A549 treated with DMSO at 1 μM for 4 hours (cell line): ENCODE measurements around the gene MTFP1. TPM values are rescaled to one million over a fixed set of nuclear protein-coding genes. Genes with fewer than 3 reads are reported as not detected.

ENCODE experiments used
- total RNA-seq: library from RNA; stranded (reverse); fragments of 200-300 nt; extraction: Qiagen RNA extraction; gene quantifications from 5 replicates; pipeline ENCODE4 v1.2.3, GENCODE V29; 2022; ENCODE audit warnings: low read depth

Gene MTFP1
- 64.2 to 71.0 TPM (median 67.7 TPM) in 5 replicates for total RNA-seq

GRCh38 chr22:30425616-30426387 is at the start of gene MTFP1:
Gene MTFP1, plus strand, starts transcription at chr22:30425768. Its CDS starts 112 bp downstream, at chr22:30425880.

GRCh38 chr22:30386960-30387827 is 38.4 kb upstream of the MTFP1 start, which contains the start of gene RNF215:
Gene RNF215, minus strand, starts transcription at chr22:30387411. Its CDS starts 98 bp downstream, at chr22:30387313.

GRCh38 chr22:30396871-30397655 is 28.5 kb upstream of the MTFP1 start, which contains the start of gene SEC14L2:
Gene SEC14L2, plus strand, starts transcription at chr22:30397018. Its CDS starts 99 bp downstream, at chr22:30397117.

GRCh38 chr22:30471616-30472318 is 46.2 kb downstream of the MTFP1 start, which contains the start of gene SEC14L3:
Gene SEC14L3, minus strand, starts transcription at chr22:30472017. Its CDS starts 59 bp downstream, at chr22:30471958.

Other genes with a start within 250 kb of the MTFP1 start
- 31.4 to 46.6 TPM (median 42.4 TPM) in 5 replicates for gene LIF, start 179.0 kb upstream of the MTFP1 start, total RNA-seq
- gene OSM, start 158.9 kb upstream of the MTFP1 start, total RNA-seq: 0.08 TPM in 1 of 5 replicates, not detected in the others
- 4.1 to 8.6 TPM (median 7.3 TPM) in 5 replicates for gene CASTOR1, start 136.3 kb upstream of the MTFP1 start, total RNA-seq
- 9.7 to 12.7 TPM (median 12.2 TPM) in 5 replicates for gene TBC1D10A, start 98.8 kb upstream of the MTFP1 start, total RNA-seq
- gene SF3A1, start 68.9 kb upstream of the MTFP1 start, total RNA-seq: 45.2 to 72.3 TPM (median 62.8 TPM) in 5 replicates
- 2.9 to 3.2 TPM (median 2.9 TPM) in 5 replicates for gene CCDC157, start 68.8 kb upstream of the MTFP1 start, total RNA-seq
- 14.3 to 19.7 TPM (median 18.2 TPM) in 5 replicates for gene RNF215, start 38.4 kb upstream of the MTFP1 start, total RNA-seq
- 23.3 to 34.1 TPM (median 27.1 TPM) in 5 replicates for gene SEC14L2, start 28.8 kb upstream of the MTFP1 start, total RNA-seq
- not detected in 5 replicates for gene SEC14L3, start 46.2 kb downstream of the MTFP1 start, total RNA-seq
- gene SEC14L4, start 79.9 kb downstream of the MTFP1 start, total RNA-seq: 4.8 to 6.2 TPM (median 5.5 TPM) in 5 replicates
- gene SEC14L6, start 121.0 kb downstream of the MTFP1 start, total RNA-seq: not detected in 5 replicates
- 6.6 to 9.7 TPM (median 8.0 TPM) in 5 replicates for gene GAL3ST1, start 148.9 kb downstream of the MTFP1 start, total RNA-seq
- gene PES1, start 166.1 kb downstream of the MTFP1 start, total RNA-seq: 107 to 133 TPM (median 113 TPM) in 5 replicates
- gene TCN2, start 181.4 kb downstream of the MTFP1 start, total RNA-seq: 4.0 to 5.2 TPM (median 4.9 TPM) in 5 replicates
- 5.4 to 7.3 TPM (median 6.5 TPM) in 5 replicates for gene SLC35E4, start 210.0 kb downstream of the MTFP1 start, total RNA-seq
- gene DUSP18, start 242.1 kb downstream of the MTFP1 start, total RNA-seq: 3.8 to 5.9 TPM (median 5.1 TPM) in 5 replicates